ENCODE results near the gene PARP8. TPM values are rescaled to one million over a fixed set of nuclear protein-coding genes. Genes with fewer than 3 reads are reported as not detected.
"Not testable (repeated sequence)": the region's sequence is repeated elsewhere in the genome, so short reads cannot be mapped to it uniquely, and the experiment has no call there.

PARP8 gene
- total RNA-seq, 1 experiment from 2014 or later = 0.07 TPM

DNA sequence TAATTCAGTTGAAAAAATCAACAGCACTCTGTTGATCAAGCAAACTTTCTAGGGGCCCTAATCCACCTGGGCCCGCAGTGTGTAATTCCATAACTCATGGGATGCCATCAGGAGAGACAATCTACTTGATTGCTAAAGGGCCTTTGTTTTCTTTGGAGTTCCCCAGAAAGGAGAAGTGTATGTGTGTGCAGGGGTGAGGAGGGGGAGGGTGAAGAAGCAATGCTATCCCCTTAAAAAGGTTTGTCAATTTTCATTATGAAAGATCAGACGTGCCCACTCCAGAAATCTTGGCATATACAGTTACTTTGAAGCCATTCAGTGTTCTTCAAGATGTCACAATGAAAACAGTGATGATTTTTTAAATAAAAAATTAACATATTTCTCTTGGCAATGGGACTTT lies 6.2 kb downstream of the PARP8 start:
- intact Hi-C loops (cut with micrococcal nuclease) = no loop called here
- POLR2A ChIA-PET (ENCODE audit: unreplicated experiment) = no interaction called here
- no peak for DNase-seq
- Histone ChIP-seq H3K4me1 (ENCODE audit: insufficient read depth, low read length) (no peaks in the 10 kb centered on the region), H3K9me3 (ENCODE audit: low read length) (no peaks in the 10 kb centered on the region), H3K4me3 (ENCODE audit: low read length) (no peak overlapping the region), H4K20me1 (ENCODE audit: low read length) (no peaks in the 10 kb centered on the region), H2AFZ (ENCODE audit: low read length) (no peak overlapping the region), H3F3A (ENCODE audit: low read length, unreplicated experiment) (no peaks in the 10 kb centered on the region), H3K36me3 (ENCODE audit: low read depth, low read length) (no peaks in the 10 kb centered on the region), H3K9me2 (replicated peaks; ENCODE audit: low read length) (no peaks in the 10 kb centered on the region), H3K9ac (ENCODE audit: low read length) (no peak overlapping the region), H3K79me2 (ENCODE audit: low read length) (no peaks in the 10 kb centered on the region), H3K27ac (ENCODE audit: low read length) (no peak overlapping the region), H3K27me3 (ENCODE audit: low read length) (peaks cover 15% of the 10 kb centered on the region), H3K4me2 (ENCODE audit: low read length) (no peak overlapping the region)
- ATAC-seq = no peak
- TF ChIP-seq, protein P1, sequence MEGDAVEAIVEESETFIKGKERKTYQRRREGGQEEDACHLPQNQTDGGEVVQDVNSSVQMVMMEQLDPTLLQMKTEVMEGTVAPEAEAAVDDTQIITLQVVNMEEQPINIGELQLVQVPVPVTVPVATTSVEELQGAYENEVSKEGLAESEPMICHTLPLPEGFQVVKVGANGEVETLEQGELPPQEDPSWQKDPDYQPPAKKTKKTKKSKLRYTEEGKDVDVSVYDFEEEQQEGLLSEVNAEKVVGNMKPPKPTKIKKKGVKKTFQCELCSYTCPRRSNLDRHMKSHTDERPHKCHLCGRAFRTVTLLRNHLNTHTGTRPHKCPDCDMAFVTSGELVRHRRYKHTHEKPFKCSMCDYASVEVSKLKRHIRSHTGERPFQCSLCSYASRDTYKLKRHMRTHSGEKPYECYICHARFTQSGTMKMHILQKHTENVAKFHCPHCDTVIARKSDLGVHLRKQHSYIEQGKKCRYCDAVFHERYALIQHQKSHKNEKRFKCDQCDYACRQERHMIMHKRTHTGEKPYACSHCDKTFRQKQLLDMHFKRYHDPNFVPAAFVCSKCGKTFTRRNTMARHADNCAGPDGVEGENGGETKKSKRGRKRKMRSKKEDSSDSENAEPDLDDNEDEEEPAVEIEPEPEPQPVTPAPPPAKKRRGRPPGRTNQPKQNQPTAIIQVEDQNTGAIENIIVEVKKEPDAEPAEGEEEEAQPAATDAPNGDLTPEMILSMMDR (conservative IDR thresholded peaks at IDR 0.05; ENCODE audit: low read depth, low read length) = no peak
- TF ChIP-seq EZH2 (IDR thresholded peaks at IDR 0.05; ENCODE audit: low read length, unreplicated experiment) (no peak), EZH2phosphoT487 (IDR thresholded peaks at IDR 0.05; ENCODE audit: borderline replicate concordance, low read length) (no peak)
- CTCF ChIA-PET = no interaction called here
- no TSS peak for BruUV-seq (replicated peaks)

DNA sequence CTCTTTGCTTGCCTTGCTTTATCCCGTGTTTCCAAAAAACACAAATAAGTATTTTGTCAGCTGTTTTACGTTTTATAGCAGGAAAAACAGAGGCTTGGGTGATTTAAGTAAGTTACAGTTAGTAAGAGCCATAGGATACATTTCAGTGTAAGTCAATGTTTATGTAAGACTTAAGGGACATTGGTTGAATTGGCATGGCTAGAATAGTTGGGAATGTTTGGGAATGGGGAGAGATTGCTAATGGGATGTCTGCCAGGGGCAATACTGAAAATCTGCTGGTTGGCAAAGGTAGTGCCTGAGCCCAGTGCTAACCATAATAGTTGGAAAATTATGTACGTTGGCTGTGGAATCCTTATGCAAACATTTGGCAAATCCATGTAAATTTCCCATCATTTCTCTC lies 7.0 kb downstream of the PARP8 start:
- POLR2A ChIA-PET (ENCODE audit: unreplicated experiment); H3K4me1 ChIP-seq (ENCODE audit: insufficient read depth, low read length); H2AFZ ChIP-seq (ENCODE audit: low read length); DNase-seq; H3K27ac ChIP-seq (ENCODE audit: low read length); ATAC-seq; H3K36me3 ChIP-seq (ENCODE audit: low read depth, low read length); intact Hi-C loops (cut with micrococcal nuclease); H3K9ac ChIP-seq (ENCODE audit: low read length); H3F3A ChIP-seq (ENCODE audit: low read length, unreplicated experiment); H3K27me3 ChIP-seq (ENCODE audit: low read length); CTCF ChIA-PET; H3K79me2 ChIP-seq (ENCODE audit: low read length); H3K4me2 ChIP-seq (ENCODE audit: low read length); H3K9me2 ChIP-seq (replicated peaks; ENCODE audit: low read length); BruUV-seq (replicated peaks); H3K9me3 ChIP-seq (ENCODE audit: low read length); H4K20me1 ChIP-seq (ENCODE audit: low read length); H3K4me3 ChIP-seq (ENCODE audit: low read length): not testable (repeated sequence)

DNA sequence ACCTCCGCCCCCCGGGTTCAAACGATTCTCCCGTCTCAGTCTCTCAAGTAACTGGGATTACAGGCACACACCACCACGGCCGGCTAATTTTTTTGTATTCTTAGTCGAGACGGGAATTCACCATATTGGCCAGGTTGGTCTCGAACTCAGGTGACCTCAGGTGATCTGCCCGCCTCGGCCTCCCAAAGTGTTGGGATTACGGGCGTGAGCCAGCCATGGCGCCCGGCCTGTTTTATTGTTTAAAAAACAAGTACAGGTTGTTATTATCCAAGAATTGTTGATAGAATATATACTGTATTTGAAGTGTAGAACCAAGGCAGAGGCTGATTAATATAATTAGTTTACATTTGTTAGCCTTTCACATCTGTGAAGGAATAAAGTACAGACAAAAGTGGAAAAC lies 8.9 kb downstream of the PARP8 start:
- TF ChIP-seq EZH2phosphoT487 (IDR thresholded peaks at IDR 0.05; ENCODE audit: borderline replicate concordance, low read length) (no peak), EZH2 (IDR thresholded peaks at IDR 0.05; ENCODE audit: low read length, unreplicated experiment) (no peak)
- TF ChIP-seq, protein P1 (conservative IDR thresholded peaks at IDR 0.05; ENCODE audit: low read depth, low read length) = no peak
- no TSS peak for BruUV-seq (replicated peaks)
- no peak overlapping the region for H3K9ac ChIP-seq (ENCODE audit: low read length)
- no peak overlapping the region for H3K4me2 ChIP-seq (ENCODE audit: low read length)
- no peaks in the 10 kb centered on the region for H3K79me2 ChIP-seq (ENCODE audit: low read length)
- H2AFZ ChIP-seq (ENCODE audit: low read length) = no peak overlapping the region
- no peaks in the 10 kb centered on the region for H3K9me3 ChIP-seq (ENCODE audit: low read length)
- no peaks in the 10 kb centered on the region for H3K27me3 ChIP-seq (ENCODE audit: low read length)
- H3K27ac ChIP-seq (ENCODE audit: low read length) = no peak overlapping the region
- intact Hi-C loops (cut with micrococcal nuclease) = no loop called here
- DNase-seq (no peak), ATAC-seq (no peak)
- no peaks in the 10 kb centered on the region for H3K36me3 ChIP-seq (ENCODE audit: low read depth, low read length)
- H3K4me3 ChIP-seq (ENCODE audit: low read length) = no peak overlapping the region
- CTCF ChIA-PET = no interaction called here
- H4K20me1 ChIP-seq (ENCODE audit: low read length) = no peaks in the 10 kb centered on the region
- POLR2A ChIA-PET (ENCODE audit: unreplicated experiment) = no interaction called here
- no peaks in the 10 kb centered on the region for H3K9me2 ChIP-seq (replicated peaks; ENCODE audit: low read length)
- H3F3A ChIP-seq (ENCODE audit: low read length, unreplicated experiment) = no peaks in the 10 kb centered on the region
- H3K4me1 ChIP-seq (ENCODE audit: insufficient read depth, low read length) = no peaks in the 10 kb centered on the region

DNA sequence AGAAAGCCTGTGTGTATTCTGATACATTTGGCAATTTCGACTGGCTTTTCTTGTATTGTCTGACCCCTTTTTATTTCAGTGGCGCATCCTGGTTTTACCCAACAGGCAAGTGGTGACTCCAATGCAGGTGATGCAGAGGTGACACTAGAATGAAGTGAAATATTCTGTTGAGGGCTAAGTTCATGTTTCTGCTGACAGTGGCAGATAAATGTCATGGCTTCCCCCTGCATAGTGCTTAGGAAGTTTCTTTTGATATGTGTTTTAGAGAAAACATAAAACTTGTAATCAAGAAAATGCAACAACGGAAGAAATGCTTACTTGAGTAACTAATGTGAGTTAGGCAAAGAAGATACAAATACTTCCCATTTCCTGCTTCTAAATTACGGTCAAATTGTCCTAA lies 13.1 kb downstream of the PARP8 start:
- H2AFZ ChIP-seq (ENCODE audit: low read length); CTCF ChIA-PET; H3K4me2 ChIP-seq (ENCODE audit: low read length); H3K27me3 ChIP-seq (ENCODE audit: low read length); H3K9ac ChIP-seq (ENCODE audit: low read length); H3K9me2 ChIP-seq (replicated peaks; ENCODE audit: low read length); H3F3A ChIP-seq (ENCODE audit: low read length, unreplicated experiment); H4K20me1 ChIP-seq (ENCODE audit: low read length); ATAC-seq; H3K27ac ChIP-seq (ENCODE audit: low read length); DNase-seq; H3K4me3 ChIP-seq (ENCODE audit: low read length); intact Hi-C loops (cut with micrococcal nuclease); H3K79me2 ChIP-seq (ENCODE audit: low read length); H3K36me3 ChIP-seq (ENCODE audit: low read depth, low read length); BruUV-seq (replicated peaks); POLR2A ChIA-PET (ENCODE audit: unreplicated experiment); H3K9me3 ChIP-seq (ENCODE audit: low read length); H3K4me1 ChIP-seq (ENCODE audit: insufficient read depth, low read length): not testable (repeated sequence)

Measured in PC-3 (cell line).